AG04450 (cell line): Measurements from ENCODE around the gene NES. TPM values are rescaled to one million over a fixed set of nuclear protein-coding genes. Genes with fewer than 3 reads are reported as not detected.

ENCODE experiments used
- CTCF ChIA-PET: fragments of 300-600, 350-600 bp; formaldehyde crosslinking; extraction: SDS; loops from one replicate; lab custom pipeline; 2022; ENCODE audit warnings: antibody characterized with exemption, inconsistent platforms; lab: Charles Lee
- POLR2A ChIA-PET: fragments of 350-600 bp; formaldehyde crosslinking; extraction: SDS; loops from one replicate; lab custom pipeline; 2021; ENCODE audit warnings: antibody characterized with exemption, inconsistent platforms; lab: Yijun Ruan, JAX
- DNase-seq: peaks from one replicate; pipeline ENCODE4 v3.0.0-alpha.2; 2011; ENCODE audit warnings: low read depth, low spot score
- H3K27ac ChIP-seq: one replicate; pipeline ENCODE4 v1.5.1; 2012; ENCODE audit warnings: low read depth, low read length, control low read depth
- H3K27me3 ChIP-seq: one replicate; pipeline ENCODE4 v1.6.0; 2012; ENCODE audit warnings: low read length; ENCODE audit not compliant: control insufficient read depth, insufficient read depth
- H3K4me3 ChIP-seq: 2 replicates; pipeline ENCODE4 v1.5.1; 2011; ENCODE audit warnings: mild to moderate bottlenecking, low read depth, low read length, control low read depth
- H3K9me3 ChIP-seq: 2 replicates; pipeline ENCODE4 v1.5.1; 2012; ENCODE audit warnings: low read length; ENCODE audit not compliant: control insufficient read depth, insufficient read depth
- polyA plus RNA-seq: library from polyadenylated mRNA; depleted of rRNA; stranded (reverse); fragments of >200 nt; gene quantifications from 2 replicates; pipeline ENCODE4 v1.2.3, GENCODE V29; 2011
- TF ChIP-seq, protein P1 (sequence below): IDR thresholded peaks from 2 replicates; pipeline ENCODE4 v1.5.1; 2011; ENCODE audit warnings: low read depth, low read length, control low read depth, inconsistent platforms

Gene NES
- polyA plus RNA-seq, 1 experiment: 15.7 TPM

DNA sequence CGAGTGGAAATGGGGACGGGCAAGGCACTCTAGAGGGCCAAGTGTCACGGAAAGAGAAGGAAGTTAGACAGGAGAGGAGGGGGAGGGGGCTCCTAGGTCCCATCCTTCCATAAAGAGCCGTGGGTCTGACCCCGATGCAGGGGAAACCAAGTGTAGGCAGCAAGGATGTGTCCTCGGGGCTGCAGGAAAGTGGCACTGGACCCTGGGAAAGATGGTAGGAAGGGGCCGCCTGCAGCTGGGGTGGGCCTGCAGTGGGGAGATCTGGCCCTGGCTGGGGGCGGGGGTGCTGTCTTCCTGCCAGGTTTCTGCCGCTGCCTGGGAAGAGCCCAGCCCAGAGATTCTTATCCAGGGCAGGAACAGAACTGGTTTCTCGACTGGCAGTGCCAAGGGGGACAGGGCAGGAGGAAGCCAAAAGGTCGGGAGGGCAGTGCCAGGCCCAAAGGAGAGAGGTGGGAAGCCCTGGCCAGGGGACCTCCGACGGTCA is 15.3 kb upstream of the NES start:
- no peak for DNase-seq
- no peaks in the 10 kb centered on the region for H3K27me3 ChIP-seq
- TF ChIP-seq, protein P1, sequence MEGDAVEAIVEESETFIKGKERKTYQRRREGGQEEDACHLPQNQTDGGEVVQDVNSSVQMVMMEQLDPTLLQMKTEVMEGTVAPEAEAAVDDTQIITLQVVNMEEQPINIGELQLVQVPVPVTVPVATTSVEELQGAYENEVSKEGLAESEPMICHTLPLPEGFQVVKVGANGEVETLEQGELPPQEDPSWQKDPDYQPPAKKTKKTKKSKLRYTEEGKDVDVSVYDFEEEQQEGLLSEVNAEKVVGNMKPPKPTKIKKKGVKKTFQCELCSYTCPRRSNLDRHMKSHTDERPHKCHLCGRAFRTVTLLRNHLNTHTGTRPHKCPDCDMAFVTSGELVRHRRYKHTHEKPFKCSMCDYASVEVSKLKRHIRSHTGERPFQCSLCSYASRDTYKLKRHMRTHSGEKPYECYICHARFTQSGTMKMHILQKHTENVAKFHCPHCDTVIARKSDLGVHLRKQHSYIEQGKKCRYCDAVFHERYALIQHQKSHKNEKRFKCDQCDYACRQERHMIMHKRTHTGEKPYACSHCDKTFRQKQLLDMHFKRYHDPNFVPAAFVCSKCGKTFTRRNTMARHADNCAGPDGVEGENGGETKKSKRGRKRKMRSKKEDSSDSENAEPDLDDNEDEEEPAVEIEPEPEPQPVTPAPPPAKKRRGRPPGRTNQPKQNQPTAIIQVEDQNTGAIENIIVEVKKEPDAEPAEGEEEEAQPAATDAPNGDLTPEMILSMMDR: no peak
- CTCF ChIA-PET: interaction anchor here (0.9 to 13.6 kb wide), 4 partner anchors 15 to 65 kb away, joined by 3 to 616 read pairs (median 170); partner anchors contain the start of genes CRABP2, ISG20L2, METTL25B and NES
- H3K9me3 ChIP-seq: no peaks in the 10 kb centered on the region
- POLR2A ChIA-PET: interaction anchor here (0.7 to 3.9 kb wide), 2 partner anchors 34 to 59 kb away, joined by 4 to 37 read pairs; partner anchors contain the start of genes HDGF, ISG20L2 and METTL25B
- no peak overlapping the region for H3K4me3 ChIP-seq
- H3K27ac ChIP-seq: peak overlapping the region; percentile 2

DNA sequence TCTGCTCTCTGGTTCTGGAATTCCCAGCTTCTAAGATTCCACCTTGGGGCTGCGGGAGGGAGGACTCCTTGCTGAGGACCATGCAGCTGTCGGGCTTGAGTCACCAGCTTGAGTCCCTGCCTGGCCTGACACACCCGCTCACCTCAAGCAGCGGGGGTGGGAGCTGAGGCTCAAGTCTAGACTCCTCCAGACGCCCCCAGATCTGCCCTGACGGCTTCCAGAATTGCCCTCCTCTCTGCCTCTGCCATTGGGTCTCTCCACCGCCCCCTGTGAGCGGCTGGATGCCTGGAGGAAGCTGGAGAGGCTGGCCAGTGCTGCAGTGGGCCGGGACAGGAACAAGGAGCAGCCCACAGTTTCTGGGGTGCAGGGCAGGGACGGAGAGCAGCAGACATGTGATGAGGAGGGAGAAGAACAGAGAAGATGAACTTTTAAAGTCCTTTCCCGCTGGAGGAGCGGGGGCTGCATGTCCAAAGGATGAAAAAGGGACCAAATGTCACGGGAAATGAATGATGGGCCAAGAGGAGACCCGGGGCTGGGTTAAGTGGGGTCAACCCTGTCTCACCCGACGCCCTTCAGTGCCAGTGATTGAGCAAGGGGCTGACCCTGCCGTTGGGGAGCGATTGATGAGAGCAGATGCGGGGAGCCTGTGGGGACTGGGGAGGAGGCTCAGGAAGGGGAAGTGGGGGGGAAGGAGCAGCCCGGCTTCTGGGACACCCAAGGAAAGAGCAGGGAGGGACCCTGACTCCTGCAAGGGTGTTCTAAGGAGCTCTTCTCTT is 14.6 kb upstream of the NES start:
- TF ChIP-seq, protein P1: peak; percentile 37
- ChIA-PET POLR2A (interaction anchor here (0.6 to 3.9 kb wide), 3 partner anchors 35 to 60 kb away, joined by 3 to 37 read pairs (median 4); partner anchors contain the start of genes HDGF, ISG20L2 and METTL25B), CTCF (interaction anchor here (1.0 to 13.6 kb wide), 5 partner anchors 8 to 32 kb away, joined by 5 to 616 read pairs (median 108); partner anchors contain the start of genes CRABP2, ISG20L2, METTL25B and NES)
- H3K27me3 ChIP-seq: no peaks in the 10 kb centered on the region
- no peak overlapping the region for H3K4me3 ChIP-seq
- H3K9me3 ChIP-seq: no peaks in the 10 kb centered on the region
- DNase-seq: no peak
- H3K27ac ChIP-seq: no peak overlapping the region

DNA sequence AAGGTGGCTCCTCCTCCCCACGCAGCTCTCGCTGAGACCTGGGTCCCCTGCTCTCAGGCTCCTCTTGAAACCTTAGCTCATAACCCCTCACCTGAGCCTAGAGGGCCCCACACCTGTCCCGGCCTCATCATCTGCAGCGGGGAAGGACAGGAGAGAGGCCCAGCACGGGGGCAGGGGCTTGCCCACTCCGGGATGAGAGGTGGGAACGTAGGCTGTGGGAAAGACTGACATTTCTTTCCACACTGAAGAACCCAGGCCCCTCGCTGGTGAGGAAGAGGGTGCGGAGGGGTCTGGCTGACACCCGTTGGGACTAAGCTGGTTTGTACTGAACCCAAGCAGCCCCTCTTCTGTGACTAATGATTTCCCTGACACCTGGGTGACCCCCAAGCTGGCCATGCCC is 14.0 kb upstream of the NES start:
- no peak for DNase-seq
- H3K27ac ChIP-seq: no peak overlapping the region
- CTCF ChIA-PET: interaction anchor here (0.5 to 13.6 kb wide), 8 partner anchors 9 to 169 kb away, joined by 4 to 616 read pairs (median 77); partner anchors contain the start of genes CRABP2, INSRR, ISG20L2 and METTL25B
- POLR2A ChIA-PET: interaction anchor here (0.6 to 3.9 kb wide), 3 partner anchors 15 to 59 kb away, joined by 3 to 37 read pairs (median 7); partner anchors contain the start of genes ISG20L2, METTL25B and NES
- H3K27me3 ChIP-seq: no peaks in the 10 kb centered on the region
- TF ChIP-seq, protein P1: no peak
- H3K4me3 ChIP-seq: no peak overlapping the region
- no peaks in the 10 kb centered on the region for H3K9me3 ChIP-seq

GRCh38 chr1:156690675-156691036 is 13.4 kb upstream of the NES start:
- CTCF ChIA-PET: interaction anchor here (0.5 to 13.6 kb wide), 16 partner anchors 10 to 238 kb away, joined by 3 to 616 read pairs (median 26); partner anchors contain the start of genes CRABP2, INSRR, ISG20L2 and METTL25B
- H3K27ac ChIP-seq: no peak overlapping the region
- H3K9me3 ChIP-seq: no peaks in the 10 kb centered on the region
- TF ChIP-seq, protein P1: no peak
- H3K27me3 ChIP-seq: no peaks in the 10 kb centered on the region
- no peak for DNase-seq
- no peak overlapping the region for H3K4me3 ChIP-seq
- POLR2A ChIA-PET: interaction anchor here (2.5 to 3.9 kb wide), 3 partner anchors 15 to 36 kb away, joined by 7 to 37 read pairs (median 18); partner anchors contain the start of genes CRABP2, ISG20L2, METTL25B and NES
